DOHH2 (cell line): Measurements from ENCODE around the gene FREM1.

ENCODE experiments used
- H3F3A ChIP-seq: fragments of 200-600 bp; sonication (generic), shearing (Covaris generic); 2 replicates; pipeline ENCODE4 v1.6.0; 2016; ENCODE audit warnings: antibody characterized with exemption, mild to moderate bottlenecking; ENCODE audit not compliant: control insufficient read depth, insufficient read depth
- H3K27ac ChIP-seq: fragments of 200-600 bp; sonication (generic); 2 replicates; pipeline ENCODE4 v1.5.1; 2014; ENCODE audit warnings: low read depth, mild to moderate bottlenecking, low read length, moderate library complexity
- H3K27me3 ChIP-seq: fragments of 200-600 bp; sonication (generic); 2 replicates; pipeline ENCODE4 v1.6.1; 2014; ENCODE audit warnings: mild to moderate bottlenecking, low read length, mixed read lengths; ENCODE audit not compliant: control insufficient read depth
- H3K36me3 ChIP-seq: fragments of 200-600 bp; sonication (generic); 2 replicates; pipeline ENCODE4 v1.6.1; 2014; ENCODE audit warnings: mild to moderate bottlenecking, low read length, moderate library complexity, mixed read lengths; ENCODE audit not compliant: control insufficient read depth
- H3K4me1 ChIP-seq: fragments of 200-600 bp; sonication (generic); 2 replicates; pipeline ENCODE4 v1.6.1; 2014; ENCODE audit warnings: mild to moderate bottlenecking, low read length, mixed read lengths; ENCODE audit not compliant: control insufficient read depth
- H3K4me2 ChIP-seq: fragments of 200-600 bp; sonication (generic); 2 replicates; pipeline ENCODE4 v1.6.0; 2014; ENCODE audit warnings: mild to moderate bottlenecking, low read length, moderate library complexity
- H3K4me3 ChIP-seq: fragments of 200-600 bp; sonication (generic); 2 replicates; pipeline ENCODE4 v1.5.1; 2014; ENCODE audit warnings: mild to moderate bottlenecking, low read length, mixed read lengths
- H3K79me2 ChIP-seq: fragments of 200-600 bp; sonication (generic); 2 replicates; pipeline ENCODE4 v1.6.1; 2014; ENCODE audit warnings: mild to moderate bottlenecking, low read length, mixed read lengths; ENCODE audit not compliant: control insufficient read depth
- H3K9me2 ChIP-seq: fragments of 200-600 bp; sonication (generic); replicated peaks from 2 replicates; pipeline ENCODE4 v1.6.1; 2014; ENCODE audit warnings: mild to moderate bottlenecking, low read length, mixed read lengths; ENCODE audit not compliant: control insufficient read depth
- H3K9me3 ChIP-seq: fragments of 200-600 bp; sonication (generic); 2 replicates; pipeline ENCODE4 v1.6.1; 2014; ENCODE audit warnings: antibody characterized with exemption, low read length, mixed read lengths; ENCODE audit not compliant: control insufficient read depth, insufficient read depth
- H4K20me1 ChIP-seq: fragments of 200-600 bp; sonication (generic); 2 replicates; pipeline ENCODE4 v1.6.0; 2014; ENCODE audit warnings: low read depth, mild to moderate bottlenecking, antibody characterized with exemption, low read length, moderate library complexity; ENCODE audit not compliant: control insufficient read depth, insufficient read depth
- EZH2phosphoT487 ChIP-seq: fragments of 200-600 bp; sonication (generic); IDR thresholded peaks from 2 replicates; pipeline ENCODE4 v1.6.1; 2017; ENCODE audit warnings: borderline replicate concordance, mild to moderate bottlenecking, antibody characterized with exemption, low read length, moderate library complexity, mixed read lengths
- TF ChIP-seq, protein P1 (sequence below): fragments of 200-600 bp; sonication (generic); IDR thresholded peaks from one replicate; pipeline ENCODE4 v1.5.1; 2014; ENCODE audit warnings: antibody characterized with exemption, mild to moderate bottlenecking, low read depth, low read length; ENCODE audit not compliant: poor library complexity, severe bottlenecking

Gene FREM1

GRCh38 chr9:14883310-14883944 is 26.8 kb downstream of the FREM1 start:
- Histone ChIP-seq H3K36me3 (no peaks in the 10 kb centered on the region), H3K4me1 (no peaks in the 10 kb centered on the region), H3F3A (no peaks in the 10 kb centered on the region), H3K4me3 (no peak overlapping the region), H3K27me3 (no peaks in the 10 kb centered on the region), H3K9me3 (no peaks in the 10 kb centered on the region), H3K27ac (no peak overlapping the region), H3K4me2 (no peak overlapping the region), H3K9me2 (no peaks in the 10 kb centered on the region), H4K20me1 (no peaks in the 10 kb centered on the region), H3K79me2 (no peaks in the 10 kb centered on the region)
- TF ChIP-seq EZH2phosphoT487: no peak
- TF ChIP-seq, protein P1, sequence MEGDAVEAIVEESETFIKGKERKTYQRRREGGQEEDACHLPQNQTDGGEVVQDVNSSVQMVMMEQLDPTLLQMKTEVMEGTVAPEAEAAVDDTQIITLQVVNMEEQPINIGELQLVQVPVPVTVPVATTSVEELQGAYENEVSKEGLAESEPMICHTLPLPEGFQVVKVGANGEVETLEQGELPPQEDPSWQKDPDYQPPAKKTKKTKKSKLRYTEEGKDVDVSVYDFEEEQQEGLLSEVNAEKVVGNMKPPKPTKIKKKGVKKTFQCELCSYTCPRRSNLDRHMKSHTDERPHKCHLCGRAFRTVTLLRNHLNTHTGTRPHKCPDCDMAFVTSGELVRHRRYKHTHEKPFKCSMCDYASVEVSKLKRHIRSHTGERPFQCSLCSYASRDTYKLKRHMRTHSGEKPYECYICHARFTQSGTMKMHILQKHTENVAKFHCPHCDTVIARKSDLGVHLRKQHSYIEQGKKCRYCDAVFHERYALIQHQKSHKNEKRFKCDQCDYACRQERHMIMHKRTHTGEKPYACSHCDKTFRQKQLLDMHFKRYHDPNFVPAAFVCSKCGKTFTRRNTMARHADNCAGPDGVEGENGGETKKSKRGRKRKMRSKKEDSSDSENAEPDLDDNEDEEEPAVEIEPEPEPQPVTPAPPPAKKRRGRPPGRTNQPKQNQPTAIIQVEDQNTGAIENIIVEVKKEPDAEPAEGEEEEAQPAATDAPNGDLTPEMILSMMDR: no peak

GRCh38 chr9:14882090-14882489 is 28.1 kb downstream of the FREM1 start:
- Histone ChIP-seq H3K4me3 (no peak overlapping the region), H4K20me1 (no peaks in the 10 kb centered on the region), H3K9me2 (no peaks in the 10 kb centered on the region), H3K9me3 (no peaks in the 10 kb centered on the region), H3K36me3 (no peaks in the 10 kb centered on the region), H3K79me2 (no peaks in the 10 kb centered on the region), H3K4me2 (no peak overlapping the region), H3K27ac (no peak overlapping the region), H3F3A (no peaks in the 10 kb centered on the region), H3K27me3 (no peaks in the 10 kb centered on the region), H3K4me1 (no peaks in the 10 kb centered on the region)
- TF ChIP-seq, protein P1: no peak
- no peak for TF ChIP-seq EZH2phosphoT487

- Histone ChIP-seq H4K20me1 (no peaks in the 10 kb centered on the region), H3K36me3 (no peaks in the 10 kb centered on the region), H3K27ac (no peak overlapping the region), H3K9me3 (no peaks in the 10 kb centered on the region), H3K4me3 (no peak overlapping the region), H3K79me2 (no peaks in the 10 kb centered on the region), H3K4me1 (no peaks in the 10 kb centered on the region), H3K27me3 (no peaks in the 10 kb centered on the region), H3K4me2 (no peak overlapping the region), H3F3A (no peaks in the 10 kb centered on the region), H3K9me2 (no peaks in the 10 kb centered on the region)
- TF ChIP-seq EZH2phosphoT487: no peak
- TF ChIP-seq, protein P1: no peak
Measured at GRCh38 chr9:14881006-14881405, 29.2 kb downstream of the FREM1 start.
